ENCODE results near the gene CHD3. TPM values are rescaled to one million over a fixed set of nuclear protein-coding genes. Genes with fewer than 3 reads are reported as not detected.

CHD3 gene
- total and polyA plus RNA-seq, 10 of the 15 experiments (the other 5 are each of a cell fraction or from before 2014, with no cell fraction given): 1.4 to 86.8 (median 39.1) TPM

GRCh38 chr17:7893187-7893880, 4.7 kb downstream of the CHD3 start:
- Histone ChIP-seq H3K4me1 (ENCODE audit: control insufficient read depth, insufficient read depth, low read length) (peaks cover 3% of the 10 kb centered on the region), H3K4me2 (ENCODE audit: control insufficient read depth, insufficient read depth) (no peak overlapping the region), H3K27me3 (replicated peaks in 1 of 2; ENCODE audit: control insufficient read depth in 2 of 2, insufficient read depth in 2 of 2, low read length in 1 of 2) (no peaks in the 10 kb centered on the region), H3K79me2 (ENCODE audit: control insufficient read depth, insufficient read depth, low read length) (peaks cover 10% of the 10 kb centered on the region), H3K9me3 (replicated peaks; ENCODE audit: control insufficient read depth, insufficient read depth, low read length) (no peaks in the 10 kb centered on the region), H3K27ac (ENCODE audit: control insufficient read depth, insufficient read depth) (no peak overlapping the region), H3K4me3 (no peak overlapping the region), H3K36me3 (ENCODE audit: control insufficient read depth in 2 of 2, insufficient read depth in 2 of 2, low read length in 1 of 2) (peaks cover 25 to 35% of the 10 kb centered on the region in 2 experiments), H3K9ac (ENCODE audit: control insufficient read depth, insufficient read depth, low read length) (no peak overlapping the region), H2AFZ (ENCODE audit: control insufficient read depth, low read depth, low read length) (no peak overlapping the region), H4K20me1 (ENCODE audit: control insufficient read depth, insufficient read depth) (no peaks in the 10 kb centered on the region)
- in situ Hi-C loops (cut with MboI) (no loop called here), intact Hi-C loops (cut with micrococcal nuclease; ENCODE audit: unreplicated experiment) (no loop called here)
- ChIA-PET SMC1A (ENCODE audit: uncharacterized antibody, unreplicated experiment) (no interaction called here), RAD21 (ENCODE audit: unreplicated experiment) (no interaction called here), POLR2A (no interaction called here), CTCF (no interaction called here)
- ATAC-seq: no peak
- no peak for FAIRE-seq
- WGBS (ENCODE audit: insufficient coverage, insufficient replicate concordance, low lambda C conversion rate, missing lambda C conversion rate): 77% methylated on average over 12 of the region's 15 CpGs
- BruUV-seq (replicated peaks): no TSS peak
- no peak for DNase-seq (ENCODE audit: low read depth, low spot score)
- TF ChIP-seq EP300 (IDR thresholded peaks at IDR 0.05; ENCODE audit: borderline replicate concordance in 1 of 2, control insufficient read depth in 1 of 2, low read depth in 2 of 2, low read length in 2 of 2): no peak
- TF ChIP-seq, protein P1, sequence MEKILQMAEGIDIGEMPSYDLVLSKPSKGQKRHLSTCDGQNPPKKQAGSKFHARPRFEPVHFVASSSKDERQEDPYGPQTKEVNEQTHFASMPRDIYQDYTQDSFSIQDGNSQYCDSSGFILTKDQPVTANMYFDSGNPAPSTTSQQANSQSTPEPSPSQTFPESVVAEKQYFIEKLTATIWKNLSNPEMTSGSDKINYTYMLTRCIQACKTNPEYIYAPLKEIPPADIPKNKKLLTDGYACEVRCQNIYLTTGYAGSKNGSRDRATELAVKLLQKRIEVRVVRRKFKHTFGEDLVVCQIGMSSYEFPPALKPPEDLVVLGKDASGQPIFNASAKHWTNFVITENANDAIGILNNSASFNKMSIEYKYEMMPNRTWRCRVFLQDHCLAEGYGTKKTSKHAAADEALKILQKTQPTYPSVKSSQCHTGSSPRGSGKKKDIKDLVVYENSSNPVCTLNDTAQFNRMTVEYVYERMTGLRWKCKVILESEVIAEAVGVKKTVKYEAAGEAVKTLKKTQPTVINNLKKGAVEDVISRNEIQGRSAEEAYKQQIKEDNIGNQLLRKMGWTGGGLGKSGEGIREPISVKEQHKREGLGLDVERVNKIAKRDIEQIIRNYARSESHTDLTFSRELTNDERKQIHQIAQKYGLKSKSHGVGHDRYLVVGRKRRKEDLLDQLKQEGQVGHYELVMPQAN (conservative IDR thresholded peaks at IDR 0.05): no peak
- TF ChIP-seq, protein P2, sequence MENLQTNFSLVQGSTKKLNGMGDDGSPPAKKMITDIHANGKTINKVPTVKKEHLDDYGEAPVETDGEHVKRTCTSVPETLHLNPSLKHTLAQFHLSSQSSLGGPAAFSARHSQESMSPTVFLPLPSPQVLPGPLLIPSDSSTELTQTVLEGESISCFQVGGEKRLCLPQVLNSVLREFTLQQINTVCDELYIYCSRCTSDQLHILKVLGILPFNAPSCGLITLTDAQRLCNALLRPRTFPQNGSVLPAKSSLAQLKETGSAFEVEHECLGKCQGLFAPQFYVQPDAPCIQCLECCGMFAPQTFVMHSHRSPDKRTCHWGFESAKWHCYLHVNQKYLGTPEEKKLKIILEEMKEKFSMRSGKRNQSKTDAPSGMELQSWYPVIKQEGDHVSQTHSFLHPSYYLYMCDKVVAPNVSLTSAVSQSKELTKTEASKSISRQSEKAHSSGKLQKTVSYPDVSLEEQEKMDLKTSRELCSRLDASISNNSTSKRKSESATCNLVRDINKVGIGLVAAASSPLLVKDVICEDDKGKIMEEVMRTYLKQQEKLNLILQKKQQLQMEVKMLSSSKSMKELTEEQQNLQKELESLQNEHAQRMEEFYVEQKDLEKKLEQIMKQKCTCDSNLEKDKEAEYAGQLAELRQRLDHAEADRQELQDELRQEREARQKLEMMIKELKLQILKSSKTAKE (IDR thresholded peaks at IDR 0.05; ENCODE audit: low read depth, poor library complexity, severe bottlenecking): no peak
- TF ChIP-seq EGR1 (IDR thresholded peaks at IDR 0.05; ENCODE audit: borderline replicate concordance in 1 of 2, low read depth in 2 of 2, low read length in 2 of 2): no peak
- no peak for TF ChIP-seq ESRRA (IDR thresholded peaks at IDR 0.05; ENCODE audit: low read length)
- TF ChIP-seq FOXK2 (IDR thresholded peaks at IDR 0.05): no peak
- no peak for TF ChIP-seq JUNB (IDR thresholded peaks at IDR 0.05)

Data from GM12878 (cell line).